Chondrocyte (in vitro differentiated cells): ENCODE data around the gene ZC3H12A. TPM values are rescaled to one million over a fixed set of nuclear protein-coding genes. Genes with fewer than 3 reads are reported as not detected.
A peak's percentile ranks its signal among the peaks of the same experiment; 100 is the strongest.

ENCODE experiments used
- DNase-seq: peaks from one replicate; pipeline ENCODE4 v3.0.0; 2021; ENCODE audit warnings: mixed read lengths, low spot score
- H3K27ac Mint-ChIP-seq: one replicate; pipeline ENCODE4 v1.8.0; 2021; ENCODE audit warnings: mild to moderate bottlenecking, moderate library complexity, mixed read lengths; ENCODE audit not compliant: unreplicated experiment
- H3K27me3 Mint-ChIP-seq: 2 replicates; pipeline ENCODE4 v1.8.0; 2021; ENCODE audit warnings: low read depth, mixed read lengths
- H3K36me3 Mint-ChIP-seq: 2 replicates; pipeline ENCODE4 v1.8.0; 2021; ENCODE audit warnings: low read depth, mixed read lengths
- H3K4me1 Mint-ChIP-seq: 2 replicates; pipeline ENCODE4 v1.8.0; 2021; ENCODE audit warnings: low read depth, mild to moderate bottlenecking, mixed read lengths
- H3K4me3 Mint-ChIP-seq: one replicate; pipeline ENCODE4 v1.8.0; 2021; ENCODE audit warnings: mild to moderate bottlenecking, moderate library complexity, mixed read lengths; ENCODE audit not compliant: unreplicated experiment
- H3K9me3 Mint-ChIP-seq: 2 replicates; pipeline ENCODE4 v1.8.0; 2021; ENCODE audit warnings: low read depth, mixed read lengths
- total RNA-seq: library from RNA; stranded (reverse); gene quantifications from 3 replicates; pipeline ENCODE4 v1.2.1, GENCODE V29; 2021
- TF ChIP-seq, protein P1 (sequence below): fragments of 200-600 bp; sonication (generic); IDR thresholded peaks from 2 replicates; pipeline ENCODE4 v1.5.0; 2021; ENCODE audit warnings: antibody characterized with exemption, mild to moderate bottlenecking, moderate library complexity

Gene ZC3H12A
- total RNA-seq, 1 donor from 2014 or later: 6.9 TPM

DNA sequence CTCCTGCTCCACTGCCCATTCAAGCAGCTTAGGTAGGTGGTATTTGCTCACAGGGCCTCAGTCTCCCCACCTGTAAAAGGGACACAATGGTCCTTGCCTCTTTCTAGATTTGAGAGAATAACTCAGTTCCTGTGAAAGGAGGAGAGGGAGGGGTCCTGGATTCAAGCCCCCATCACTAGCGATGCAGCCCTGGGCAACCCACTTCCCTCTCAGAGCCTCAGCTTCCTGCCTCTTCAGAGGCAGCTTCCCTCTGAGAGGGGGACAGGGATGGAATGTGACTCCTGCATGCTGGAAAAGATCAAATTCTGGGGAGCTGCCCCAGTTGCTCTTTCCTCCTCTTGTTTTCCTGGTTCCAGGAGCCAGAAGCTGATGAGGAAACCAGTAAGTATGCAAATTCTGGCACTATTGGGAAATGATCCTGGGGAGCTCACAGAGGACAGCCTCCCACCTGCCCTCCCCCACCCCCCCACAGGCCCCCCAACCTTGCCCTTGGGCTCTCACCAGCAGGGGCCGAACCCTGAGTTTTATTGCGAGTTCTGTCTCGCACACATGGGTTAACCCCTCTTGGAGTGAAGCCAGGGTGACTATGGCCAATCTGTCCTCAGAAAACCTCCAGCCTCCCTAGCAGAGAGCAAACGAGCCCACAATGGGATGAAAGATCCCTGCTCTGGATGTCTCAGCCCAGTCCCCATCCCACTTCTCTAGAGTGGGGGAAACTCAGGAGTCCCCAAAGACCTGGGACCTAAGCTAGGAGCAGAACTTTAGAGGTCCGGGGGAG is 11.7 kb downstream of the ZC3H12A start:
- no peak for DNase-seq
- H3K9me3 Mint-ChIP-seq: no peaks in the 10 kb centered on the region
- H3K36me3 Mint-ChIP-seq: peaks cover 17% of the 10 kb centered on the region
- H3K4me3 Mint-ChIP-seq: no peak overlapping the region
- H3K27me3 Mint-ChIP-seq: no peaks in the 10 kb centered on the region
- H3K4me1 Mint-ChIP-seq: peaks cover 19% of the 10 kb centered on the region
- H3K27ac Mint-ChIP-seq: no peak overlapping the region
- TF ChIP-seq, protein P1, sequence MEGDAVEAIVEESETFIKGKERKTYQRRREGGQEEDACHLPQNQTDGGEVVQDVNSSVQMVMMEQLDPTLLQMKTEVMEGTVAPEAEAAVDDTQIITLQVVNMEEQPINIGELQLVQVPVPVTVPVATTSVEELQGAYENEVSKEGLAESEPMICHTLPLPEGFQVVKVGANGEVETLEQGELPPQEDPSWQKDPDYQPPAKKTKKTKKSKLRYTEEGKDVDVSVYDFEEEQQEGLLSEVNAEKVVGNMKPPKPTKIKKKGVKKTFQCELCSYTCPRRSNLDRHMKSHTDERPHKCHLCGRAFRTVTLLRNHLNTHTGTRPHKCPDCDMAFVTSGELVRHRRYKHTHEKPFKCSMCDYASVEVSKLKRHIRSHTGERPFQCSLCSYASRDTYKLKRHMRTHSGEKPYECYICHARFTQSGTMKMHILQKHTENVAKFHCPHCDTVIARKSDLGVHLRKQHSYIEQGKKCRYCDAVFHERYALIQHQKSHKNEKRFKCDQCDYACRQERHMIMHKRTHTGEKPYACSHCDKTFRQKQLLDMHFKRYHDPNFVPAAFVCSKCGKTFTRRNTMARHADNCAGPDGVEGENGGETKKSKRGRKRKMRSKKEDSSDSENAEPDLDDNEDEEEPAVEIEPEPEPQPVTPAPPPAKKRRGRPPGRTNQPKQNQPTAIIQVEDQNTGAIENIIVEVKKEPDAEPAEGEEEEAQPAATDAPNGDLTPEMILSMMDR: no peak

DNA sequence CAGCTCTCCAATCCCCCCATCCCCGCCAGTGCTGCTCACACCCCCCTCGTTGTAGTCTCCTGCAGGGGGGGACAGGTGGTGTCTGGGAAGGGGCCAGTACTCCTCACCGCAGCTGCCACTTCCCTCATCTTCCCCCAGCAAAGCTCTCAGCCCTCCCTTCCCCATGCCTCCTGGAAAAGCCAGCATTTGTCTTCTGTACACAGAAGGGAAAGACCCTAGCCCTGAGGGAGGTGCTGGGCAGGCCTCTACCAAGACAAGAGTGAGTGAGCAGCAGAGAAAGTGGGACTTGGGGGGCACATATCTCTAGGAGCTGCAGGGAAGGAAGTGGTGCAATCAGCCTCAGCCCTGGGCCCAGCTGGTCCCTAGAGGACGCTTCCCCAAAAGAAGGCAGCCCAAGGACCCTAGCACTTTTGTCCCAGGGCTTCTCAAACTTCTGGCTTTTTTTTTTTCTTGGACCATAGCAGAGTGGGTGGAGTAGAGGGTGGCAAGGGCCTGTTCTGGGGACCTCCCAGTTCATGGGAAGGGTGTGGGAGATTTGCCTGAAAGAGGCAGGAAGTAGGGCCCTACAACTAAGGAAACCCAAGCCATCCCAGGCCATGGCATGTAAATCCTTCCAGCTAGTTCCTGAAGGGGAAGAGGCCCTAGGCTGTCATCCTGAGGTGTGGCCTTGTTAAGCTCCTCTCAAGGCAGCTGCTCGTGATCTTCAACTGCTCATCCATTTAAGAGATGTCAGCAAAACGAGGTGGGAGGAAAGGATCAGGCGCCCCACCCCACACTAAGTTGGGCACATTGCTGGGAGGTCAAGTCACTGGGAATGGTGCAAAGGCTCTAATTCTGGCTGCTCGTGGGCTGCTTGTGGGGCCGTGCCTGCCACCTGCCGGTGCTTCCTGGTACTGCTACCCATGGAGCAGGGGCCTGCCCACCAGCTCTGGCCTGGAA is 12.6 kb downstream of the ZC3H12A start:
- TF ChIP-seq, protein P1: peak; percentile 98
- Mint-ChIP-seq H3K27ac (peak overlapping the region; percentile 81), H3K4me1 (peaks cover 19% of the 10 kb centered on the region), H3K4me3 (no peak overlapping the region), H3K36me3 (peaks cover 13% of the 10 kb centered on the region), H3K9me3 (no peaks in the 10 kb centered on the region), H3K27me3 (no peaks in the 10 kb centered on the region)
- DNase-seq: no peak

DNA sequence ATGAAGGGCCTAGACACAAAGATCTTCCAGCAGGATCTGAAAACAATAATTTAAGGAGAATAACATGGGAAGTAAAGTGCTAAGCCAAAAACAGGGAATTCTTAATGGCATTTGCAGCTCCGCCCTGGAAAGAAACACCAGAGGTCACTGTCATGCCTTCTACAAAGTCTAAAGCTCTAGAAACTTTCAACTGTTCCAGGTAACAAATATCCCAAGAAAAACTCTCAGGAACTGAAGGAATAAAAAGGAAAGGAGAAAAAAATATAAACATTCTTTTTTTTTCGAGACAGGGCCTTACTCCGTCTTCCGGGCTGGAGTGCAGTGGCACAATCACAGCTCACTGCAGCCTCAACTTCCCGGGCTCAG is 13.2 kb downstream of the ZC3H12A start:
- TF ChIP-seq, protein P1: peak; percentile 71
- DNase-seq: no peak
- no peaks in the 10 kb centered on the region for H3K9me3 Mint-ChIP-seq
- peak overlapping the region; percentile 81 for H3K27ac Mint-ChIP-seq
- H3K36me3 Mint-ChIP-seq: peaks cover 9% of the 10 kb centered on the region
- H3K4me1 Mint-ChIP-seq: peaks cover 19% of the 10 kb centered on the region
- no peak overlapping the region for H3K4me3 Mint-ChIP-seq
- no peaks in the 10 kb centered on the region for H3K27me3 Mint-ChIP-seq

DNA sequence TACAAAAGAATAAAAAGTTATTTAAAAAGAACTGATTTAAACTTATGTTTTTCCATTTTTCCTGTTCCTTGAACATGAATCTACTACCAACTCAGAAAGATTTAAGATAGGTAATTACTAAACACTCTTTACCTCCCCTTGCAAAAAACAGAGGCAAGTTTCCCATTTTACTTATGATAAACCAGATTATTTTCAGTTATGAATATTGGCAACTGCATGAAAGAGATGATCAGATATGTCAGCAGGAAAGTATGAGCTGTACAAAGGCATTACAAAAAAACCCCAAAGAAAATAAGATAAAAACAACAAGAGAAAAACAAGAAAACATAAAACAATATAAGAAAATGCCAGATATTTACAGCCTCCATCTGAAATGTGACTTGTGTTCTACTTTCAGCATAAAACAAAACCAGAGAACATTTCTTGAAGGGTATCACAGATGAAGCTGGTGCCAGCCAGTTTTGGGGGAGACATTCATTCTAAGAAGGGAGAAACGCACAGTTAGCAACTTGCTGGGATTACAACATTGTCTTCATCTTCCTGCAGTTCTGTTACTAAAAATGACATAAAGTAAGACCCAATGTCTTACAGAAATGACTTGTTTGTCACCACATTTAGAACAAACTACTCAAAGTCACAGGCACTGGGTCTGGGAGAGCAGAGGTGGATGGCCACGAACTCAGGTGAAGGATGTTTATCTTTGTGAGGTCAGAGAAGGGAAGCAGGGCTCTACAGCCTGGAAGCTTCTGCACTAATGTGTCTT is 19.1 kb downstream of the ZC3H12A start:
- TF ChIP-seq, protein P1: no peak
- Mint-ChIP-seq H3K27me3 (no peaks in the 10 kb centered on the region), H3K27ac (no peak overlapping the region), H3K4me3 (no peak overlapping the region), H3K36me3 (peaks cover 19% of the 10 kb centered on the region), H3K9me3 (no peaks in the 10 kb centered on the region), H3K4me1 (no peaks in the 10 kb centered on the region)
- no peak for DNase-seq

DNA sequence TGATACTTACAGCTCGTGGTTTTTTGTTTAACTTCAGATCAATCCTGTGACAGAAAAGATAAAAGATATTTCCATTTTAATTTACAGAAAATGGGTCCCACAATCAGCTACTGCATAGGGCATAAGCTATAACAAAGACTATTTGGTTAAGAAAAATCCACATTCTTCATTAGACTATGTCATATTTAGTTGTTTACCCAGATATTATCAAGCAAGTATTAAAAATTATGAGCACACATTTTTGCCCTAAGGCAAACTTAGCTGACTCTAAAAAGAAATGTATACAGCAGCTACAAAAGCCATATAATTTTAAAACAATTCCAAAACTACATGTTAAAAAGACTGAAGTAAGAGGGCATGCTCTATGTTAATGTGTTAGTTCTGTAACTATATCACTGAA is 21.5 kb downstream of the ZC3H12A start:
- H3K4me3 Mint-ChIP-seq: no peak overlapping the region
- TF ChIP-seq, protein P1: no peak
- no peak for DNase-seq
- no peaks in the 10 kb centered on the region for H3K27me3 Mint-ChIP-seq
- H3K4me1 Mint-ChIP-seq: peaks cover 12% of the 10 kb centered on the region
- H3K27ac Mint-ChIP-seq: no peak overlapping the region
- H3K36me3 Mint-ChIP-seq: peaks cover 17% of the 10 kb centered on the region
- no peaks in the 10 kb centered on the region for H3K9me3 Mint-ChIP-seq
